Measurements from ENCODE around the gene COA7.
A peak's percentile ranks its signal among the peaks of the same experiment; 100 is the strongest.
"Not testable (repeated sequence)": the region's sequence is repeated elsewhere in the genome, so short reads cannot be mapped to it uniquely, and the experiment has no call there.

The COA7 gene

DNA sequence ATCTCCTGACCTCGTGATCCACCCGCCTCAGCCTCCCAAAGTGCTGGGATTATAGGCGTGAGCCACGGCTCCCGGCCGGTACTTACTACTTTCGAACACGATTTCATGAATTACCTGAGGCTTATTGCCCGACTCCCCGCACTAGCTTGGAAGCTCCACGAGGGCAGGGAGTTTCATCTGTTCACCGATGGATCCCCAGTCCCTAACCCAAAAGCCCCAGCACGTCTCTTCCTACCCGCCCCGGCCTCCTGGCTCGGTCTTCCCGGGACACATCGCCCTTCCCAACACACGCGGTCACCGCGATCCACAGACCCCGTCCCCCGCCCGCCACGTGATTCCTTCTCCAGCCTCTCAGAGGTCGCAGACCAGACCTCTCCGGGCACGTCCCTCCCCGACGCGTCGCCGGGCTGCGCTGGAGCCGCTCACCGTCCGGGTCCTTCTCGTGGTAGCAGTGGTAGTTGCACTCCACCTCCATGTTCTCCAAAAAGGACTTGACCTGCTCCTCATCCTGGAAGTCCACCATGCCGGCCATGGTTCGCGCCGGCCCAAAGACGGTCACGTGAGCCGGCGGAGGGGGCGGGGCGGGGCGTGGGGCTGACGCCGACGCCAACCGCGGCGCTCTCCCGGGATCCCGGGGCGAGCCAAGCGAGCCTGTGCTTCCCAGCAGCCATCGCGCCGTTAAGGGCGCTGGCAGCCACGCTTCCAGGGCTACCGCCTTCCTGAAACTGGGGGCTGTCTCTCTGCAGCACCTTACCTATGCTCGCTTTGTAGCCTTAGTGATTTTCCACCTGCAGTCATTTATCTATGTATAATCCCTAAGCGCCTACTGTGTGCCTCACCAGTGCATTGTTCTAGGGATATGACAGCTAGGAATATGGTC lies at the start of gene COA7:
Gene COA7 (minus strand): TSS at position 553 of the 880 bp plus-strand sequence. CDS start 21 bp downstream, at position 532.
- peak; percentile 23 for DNase-seq (ENCODE audit: low read depth)

DNA sequence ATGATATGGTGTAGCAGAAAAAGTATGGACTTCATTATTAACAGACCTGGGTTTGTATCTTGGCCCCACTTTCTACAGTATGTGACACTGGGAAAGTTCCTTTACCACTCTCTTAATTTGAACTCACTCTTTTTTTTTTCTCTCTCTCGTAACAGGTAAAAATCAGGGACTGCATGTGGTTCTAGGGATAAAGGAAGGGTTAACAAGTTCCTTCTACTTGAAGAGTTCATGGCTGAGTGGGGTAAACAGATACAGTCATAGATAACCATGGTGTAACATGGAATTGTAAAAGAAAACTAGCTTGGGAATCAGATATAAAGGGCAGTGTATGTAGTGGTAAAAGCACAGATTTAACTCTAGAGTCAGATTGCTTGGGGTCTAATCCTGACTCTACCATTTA lies 49.3 kb upstream of the COA7 start:
- DNase-seq (ENCODE audit: low read depth): no peak

DNA sequence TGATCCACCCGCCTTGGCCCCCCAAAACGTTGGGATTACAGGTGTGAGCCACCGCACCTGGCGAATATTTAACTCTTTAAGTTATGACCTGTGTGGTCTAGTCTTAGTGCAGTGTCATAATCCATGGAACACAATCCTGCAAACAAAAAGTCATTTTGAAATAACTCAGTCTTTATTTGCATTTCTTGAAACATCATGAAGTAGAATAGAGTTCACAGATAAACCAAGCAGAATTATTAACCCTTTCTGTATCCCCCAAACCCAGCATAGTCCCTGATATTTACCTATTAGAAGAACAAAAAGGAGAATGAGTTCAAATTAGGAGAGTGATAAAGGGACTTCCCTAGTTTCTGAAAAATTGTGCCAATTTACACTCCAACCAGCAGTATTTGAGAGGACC lies 48.0 kb upstream of the COA7 start:
- no peak for DNase-seq (ENCODE audit: low read depth)

DNA sequence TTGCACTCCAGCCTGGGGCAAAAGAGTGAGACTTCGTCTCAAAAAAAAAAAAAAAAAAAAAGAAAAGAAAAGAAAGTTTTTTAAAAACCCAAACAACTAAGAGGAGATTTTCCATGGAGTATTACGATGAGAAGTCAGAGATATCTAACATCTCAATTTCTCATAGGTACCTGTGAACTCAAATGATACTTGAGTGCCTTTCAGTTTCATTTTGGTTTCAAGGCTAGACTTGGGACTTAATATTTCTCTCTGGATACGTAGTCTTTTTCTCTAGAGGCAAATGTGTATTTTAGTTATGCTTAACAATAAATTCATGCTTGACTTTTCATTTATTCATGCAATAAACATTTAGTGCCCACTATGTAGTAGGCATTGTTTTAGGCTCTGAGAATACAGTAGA lies 43.1 kb upstream of the COA7 start:
- no peak for DNase-seq (ENCODE audit: low read depth)

DNA sequence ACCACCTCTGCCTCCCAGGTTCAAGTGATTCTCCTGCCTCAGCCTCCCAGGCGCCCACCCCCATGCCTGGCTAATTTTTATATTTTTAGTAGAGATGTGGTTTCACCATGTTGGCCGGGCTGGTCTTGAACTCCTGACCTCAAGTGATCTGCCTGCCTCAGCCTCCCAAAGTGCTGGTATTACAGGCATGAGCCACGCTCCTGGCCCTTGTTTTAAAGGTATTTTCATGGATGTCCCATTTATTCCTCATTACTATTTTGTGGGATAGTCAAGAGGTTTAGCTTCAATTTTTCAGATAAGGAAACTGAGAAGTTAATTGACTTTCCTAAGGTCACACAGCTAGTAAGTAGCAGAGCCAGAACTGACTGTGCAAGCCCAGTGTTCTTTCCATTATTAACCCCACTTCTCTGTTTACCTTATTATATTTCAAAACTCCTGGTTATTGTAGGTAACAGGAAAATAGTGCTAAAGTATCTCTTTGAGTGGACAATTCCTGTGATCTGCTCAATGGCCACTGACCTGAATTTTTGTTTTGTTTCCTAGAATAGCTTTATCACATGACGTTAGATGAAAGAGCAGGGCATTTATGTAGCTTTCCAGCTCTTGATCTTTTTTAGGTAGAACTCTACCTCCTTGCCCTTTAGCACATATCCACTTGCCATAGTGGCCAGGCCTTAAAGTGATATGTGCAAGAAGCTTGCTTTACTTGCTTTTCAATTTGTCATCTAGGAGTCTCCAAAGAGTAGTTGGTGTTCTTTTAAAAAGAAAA lies 41.7 kb upstream of the COA7 start:
- no peak for DNase-seq (ENCODE audit: low read depth)

DNA sequence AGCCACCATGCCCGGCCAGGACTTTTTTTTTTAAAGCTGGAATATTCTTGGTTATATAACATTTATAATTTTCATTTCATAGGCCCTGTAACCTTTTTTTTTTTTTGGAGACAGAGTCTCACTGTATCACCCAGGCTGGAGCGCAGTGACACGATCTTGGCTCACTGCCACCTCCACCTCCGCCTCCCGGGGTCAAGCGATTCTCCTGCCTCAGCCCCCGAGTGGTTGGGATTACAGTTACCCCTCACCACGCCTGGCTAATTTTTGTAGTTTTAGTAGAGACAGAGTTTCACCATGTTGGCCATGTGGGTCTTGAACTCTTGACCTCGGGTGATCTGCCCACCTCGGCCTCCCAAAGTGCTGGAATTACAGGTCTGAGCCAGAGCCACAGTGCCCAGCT lies 40.7 kb upstream of the COA7 start:
- DNase-seq (ENCODE audit: low read depth): no peak

DNA sequence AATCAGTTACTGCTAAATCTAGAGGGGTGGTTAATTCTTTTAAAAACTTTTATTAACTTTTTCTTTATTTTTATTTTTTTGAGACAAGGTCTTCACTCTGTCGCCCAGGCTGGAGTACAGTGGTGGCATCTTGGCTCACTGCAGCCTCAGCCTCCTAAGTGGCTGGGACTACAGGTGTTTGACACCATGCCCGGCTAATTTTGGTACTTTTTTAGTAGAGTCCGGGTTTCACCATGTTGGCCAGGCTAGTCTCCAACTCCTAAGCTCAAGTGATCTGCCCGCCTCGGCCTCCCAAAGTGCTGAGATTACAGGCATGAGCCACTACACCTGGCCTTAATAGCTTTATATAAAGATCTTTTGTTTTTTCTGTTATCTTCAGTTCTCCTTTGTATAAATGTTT lies 40.0 kb upstream of the COA7 start:
- no peak for DNase-seq (ENCODE audit: low read depth)

DNA sequence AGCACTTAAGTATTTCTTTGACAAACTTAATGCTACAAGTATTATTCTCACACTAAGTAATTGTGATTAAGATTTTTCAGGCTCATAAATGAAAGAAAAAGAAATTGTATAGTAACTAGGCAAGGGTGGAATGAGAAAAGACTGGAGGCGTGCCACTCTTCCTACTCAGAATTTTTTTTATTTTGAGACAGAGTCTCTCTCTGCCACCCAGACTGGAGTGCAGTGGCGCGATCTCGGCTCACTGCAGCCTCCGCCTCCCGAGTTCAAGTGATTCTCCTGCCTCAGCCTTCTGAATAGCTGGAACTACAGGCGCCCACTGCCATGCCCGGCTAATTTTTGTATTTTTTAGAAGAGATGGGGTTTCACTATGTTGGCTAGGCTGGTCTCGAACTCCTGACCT lies 37.2 kb upstream of the COA7 start:
- not testable (repeated sequence) for DNase-seq (ENCODE audit: low read depth)

DNA sequence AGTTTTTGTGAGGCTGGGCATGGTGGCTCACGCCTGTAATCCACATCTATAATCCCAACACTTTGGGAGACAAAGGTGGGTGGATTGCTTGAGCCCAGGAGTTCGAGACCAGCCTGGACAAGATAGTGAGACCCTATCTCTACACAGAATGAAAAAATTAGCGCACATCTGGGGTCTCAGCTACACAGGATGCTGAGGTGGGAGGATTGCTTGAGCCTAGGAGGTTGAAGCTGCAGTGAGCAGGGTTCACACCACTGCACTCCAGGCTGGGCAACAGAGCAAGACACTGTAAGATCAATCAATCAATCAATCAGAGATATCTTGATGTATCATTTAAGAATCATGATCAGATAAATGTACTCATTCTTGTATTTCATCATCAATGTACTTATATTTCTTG lies 35.2 kb upstream of the COA7 start:
- DNase-seq (ENCODE audit: low read depth): no peak

DNA sequence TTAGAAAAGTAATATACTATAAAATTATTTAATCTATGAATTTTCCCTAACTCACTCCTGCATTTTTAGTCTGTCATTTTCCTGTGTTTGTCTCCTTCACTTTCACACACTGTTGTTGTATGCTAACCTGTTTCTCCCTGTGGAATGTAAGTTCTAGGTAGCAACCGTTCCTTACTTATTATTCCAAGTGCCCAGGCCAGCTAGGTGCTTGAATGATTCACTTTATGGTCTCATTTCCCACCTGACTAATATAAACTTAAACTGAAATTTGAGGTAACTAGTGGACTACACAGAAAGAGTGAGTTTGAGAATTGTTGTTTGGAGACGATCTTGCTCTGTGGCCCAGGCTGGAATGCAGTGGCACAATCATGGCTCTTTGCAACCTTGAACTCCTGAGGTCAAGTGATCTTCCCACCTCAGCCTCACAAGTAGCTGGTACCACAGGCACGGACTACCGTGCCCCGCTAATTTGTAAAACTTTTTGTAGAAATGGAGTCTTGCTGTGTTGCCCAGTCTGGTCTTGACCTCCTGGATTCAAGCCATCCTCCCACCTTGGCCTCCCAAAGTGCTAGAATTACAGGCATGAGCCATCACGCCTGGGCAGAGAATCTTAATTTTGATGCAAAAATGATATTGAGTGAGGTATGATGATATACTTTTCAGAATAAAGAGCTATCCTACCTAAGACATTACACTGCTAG lies 30.0 kb upstream of the COA7 start:
- no peak for DNase-seq (ENCODE audit: low read depth)

DNA sequence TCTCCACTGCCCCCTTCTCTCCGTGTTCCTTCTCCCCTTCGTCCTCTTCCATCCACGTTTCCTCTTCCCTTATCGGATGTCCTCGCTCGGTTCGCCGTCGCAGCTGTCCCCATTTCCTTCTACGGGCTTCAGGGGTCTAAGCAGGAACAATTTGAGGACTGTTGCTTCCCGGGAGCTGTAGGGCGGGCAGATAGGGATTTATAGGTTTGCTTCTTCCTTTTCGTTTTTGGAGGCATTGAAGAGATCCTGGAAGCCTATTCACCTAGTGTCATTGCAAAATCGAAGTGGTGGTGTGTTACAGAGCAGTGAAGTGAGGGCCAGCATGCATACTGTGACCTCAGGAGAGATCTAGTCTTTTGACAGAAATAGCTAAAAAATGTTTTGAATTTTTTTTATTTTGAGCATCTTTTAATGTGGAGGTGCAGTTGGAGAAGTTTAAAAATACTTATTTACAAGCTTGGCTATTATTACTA lies 29.0 kb upstream of the COA7 start:
- no peak for DNase-seq (ENCODE audit: low read depth)

DNA sequence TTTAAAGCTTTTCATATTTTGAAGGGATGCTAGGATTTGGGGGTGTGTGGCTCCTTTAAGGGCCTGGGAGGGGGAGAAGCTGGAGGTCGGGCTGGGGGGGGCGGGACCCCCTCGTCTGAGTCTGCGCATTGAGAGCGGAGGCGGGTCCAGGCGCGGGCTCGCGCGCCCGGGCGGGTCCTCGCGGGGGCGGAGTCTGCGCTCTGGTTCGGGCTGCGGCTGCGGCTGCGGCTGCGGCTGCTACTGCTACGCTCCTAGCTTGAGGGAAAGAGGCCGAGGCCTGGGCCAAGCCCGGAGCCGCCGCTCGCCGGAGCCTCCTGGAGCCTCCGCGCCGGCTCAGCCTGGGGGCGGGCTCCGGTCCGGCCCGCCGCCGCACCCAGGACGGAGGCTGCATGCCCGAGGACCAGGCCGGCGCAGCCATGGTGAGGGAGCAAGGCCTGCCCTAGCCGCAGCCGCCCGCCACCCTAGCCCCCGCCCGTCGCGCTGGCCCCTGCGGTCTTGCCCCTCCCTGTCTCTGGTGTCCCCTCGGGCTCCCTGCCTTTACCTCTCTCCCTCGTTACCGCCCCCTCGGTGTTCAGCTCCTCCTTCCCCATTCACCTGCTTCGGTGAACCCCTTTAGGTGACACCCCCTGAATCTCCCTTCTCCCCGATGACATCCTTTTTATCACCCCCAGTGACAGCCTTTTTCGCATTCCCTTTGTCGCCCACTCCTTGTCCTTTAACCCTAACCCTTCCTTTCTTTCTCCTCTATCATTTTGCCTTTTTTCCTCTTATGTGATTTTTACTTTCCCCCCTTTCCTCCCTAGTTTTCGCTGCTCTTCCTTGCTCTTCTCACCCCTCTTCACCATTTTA lies 28.3 kb upstream of the COA7 start, which contains the start of gene ZYG11B:
Gene ZYG11B (plus strand): TSS at position 189 of the 849 bp plus-strand sequence. CDS start 201 bp downstream, at position 390.
- DNase-seq (ENCODE audit: low read depth): peak; percentile 72

DNA sequence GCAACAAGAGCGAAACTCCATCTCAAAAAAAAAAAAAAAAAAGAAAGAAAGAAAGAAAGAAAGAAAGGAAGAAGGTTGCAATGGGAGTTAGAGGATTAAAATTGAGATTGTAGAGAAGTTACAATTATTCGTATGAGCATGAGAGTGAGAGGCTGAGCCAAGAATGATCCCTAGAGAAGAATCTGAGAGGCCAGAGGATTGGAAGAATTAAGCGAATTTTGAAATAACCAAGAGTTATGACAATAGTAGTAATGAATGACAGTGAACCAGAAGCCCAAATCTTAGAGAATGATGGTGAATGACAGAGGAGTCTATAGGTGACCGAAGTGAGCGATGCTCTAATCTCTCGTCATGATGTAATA lies 27.7 kb upstream of the COA7 start:
- DNase-seq (ENCODE audit: low read depth): no peak

DNA sequence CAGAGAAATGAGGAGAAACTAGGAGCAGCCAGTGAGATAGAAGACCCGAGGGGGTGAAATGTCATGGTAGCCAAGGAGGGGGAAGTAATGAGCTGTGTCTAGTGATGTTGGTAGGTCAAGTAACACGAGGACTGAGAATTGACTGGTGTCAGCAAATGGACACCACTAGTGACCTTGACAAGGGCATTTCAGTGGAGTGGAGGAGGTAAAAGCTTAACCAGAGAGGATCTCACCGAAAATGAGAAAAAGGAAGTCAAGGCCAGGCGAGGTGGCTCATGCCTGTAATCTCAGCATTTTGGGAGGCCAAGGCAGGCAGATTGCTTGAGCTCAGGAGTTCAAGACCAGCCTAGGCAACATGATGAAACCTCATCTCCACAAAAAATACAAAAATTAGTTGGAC lies 25.1 kb upstream of the COA7 start:
- DNase-seq (ENCODE audit: low read depth): no peak

DNA sequence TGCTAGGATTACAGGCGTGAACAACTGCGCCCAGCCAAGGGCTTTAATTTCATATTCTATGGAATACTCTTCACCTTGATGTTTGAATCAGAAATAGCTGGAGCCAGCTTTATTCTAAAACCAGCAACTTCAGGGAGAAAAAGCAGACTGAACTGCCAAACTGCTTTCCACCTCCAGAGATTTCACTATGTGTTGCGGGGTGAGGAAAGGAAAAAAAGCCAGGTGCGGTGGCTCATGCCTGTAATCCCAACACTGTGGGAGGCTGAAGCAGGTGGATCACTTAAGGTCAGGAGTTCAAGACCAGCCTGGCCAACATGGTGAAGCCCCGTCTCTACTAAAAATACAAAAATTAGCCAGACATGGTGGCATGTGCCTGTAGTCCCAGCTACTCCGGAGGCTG lies 17.1 kb upstream of the COA7 start:
- not testable (repeated sequence) for DNase-seq (ENCODE audit: low read depth)

DNA sequence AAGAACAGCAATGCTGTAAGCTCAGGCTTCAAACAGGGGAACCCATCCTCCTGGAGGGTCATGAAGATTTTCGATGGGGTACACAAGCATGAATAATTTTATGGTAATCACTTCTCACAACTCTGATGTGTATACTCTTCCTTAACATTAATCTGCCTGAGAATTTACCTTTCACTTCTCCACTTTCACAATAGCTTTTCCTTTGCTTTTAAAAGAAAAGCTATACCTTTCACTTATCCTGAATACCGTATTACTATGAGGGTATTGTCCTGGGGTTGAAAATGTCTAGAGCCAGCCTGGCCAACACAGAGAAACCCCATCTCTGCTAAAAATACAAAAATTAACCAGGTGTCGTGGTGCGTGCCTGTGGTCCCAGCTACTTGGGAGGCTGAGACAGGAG lies 15.4 kb upstream of the COA7 start:
- DNase-seq (ENCODE audit: low read depth): no peak

DNA sequence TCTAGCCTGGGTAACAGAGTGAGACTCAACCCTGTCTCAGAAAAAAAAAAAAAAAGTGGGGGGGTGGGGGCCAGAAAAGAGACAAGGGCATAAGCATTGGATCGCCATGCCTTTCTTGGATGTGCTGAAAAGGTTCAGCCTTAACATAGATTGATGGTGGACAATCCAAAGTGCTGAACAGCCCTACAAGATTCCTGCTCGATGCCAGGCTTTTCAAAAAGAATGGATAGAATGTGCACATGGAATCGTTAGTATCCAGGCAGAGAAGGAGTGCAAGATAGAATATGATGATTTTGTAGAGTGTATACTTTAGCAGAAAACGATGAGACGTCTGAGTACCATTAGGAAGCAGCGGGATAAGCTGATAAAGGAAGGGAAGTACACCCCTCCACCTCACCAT lies 10.9 kb upstream of the COA7 start:
- DNase-seq (ENCODE audit: low read depth): no peak

DNA sequence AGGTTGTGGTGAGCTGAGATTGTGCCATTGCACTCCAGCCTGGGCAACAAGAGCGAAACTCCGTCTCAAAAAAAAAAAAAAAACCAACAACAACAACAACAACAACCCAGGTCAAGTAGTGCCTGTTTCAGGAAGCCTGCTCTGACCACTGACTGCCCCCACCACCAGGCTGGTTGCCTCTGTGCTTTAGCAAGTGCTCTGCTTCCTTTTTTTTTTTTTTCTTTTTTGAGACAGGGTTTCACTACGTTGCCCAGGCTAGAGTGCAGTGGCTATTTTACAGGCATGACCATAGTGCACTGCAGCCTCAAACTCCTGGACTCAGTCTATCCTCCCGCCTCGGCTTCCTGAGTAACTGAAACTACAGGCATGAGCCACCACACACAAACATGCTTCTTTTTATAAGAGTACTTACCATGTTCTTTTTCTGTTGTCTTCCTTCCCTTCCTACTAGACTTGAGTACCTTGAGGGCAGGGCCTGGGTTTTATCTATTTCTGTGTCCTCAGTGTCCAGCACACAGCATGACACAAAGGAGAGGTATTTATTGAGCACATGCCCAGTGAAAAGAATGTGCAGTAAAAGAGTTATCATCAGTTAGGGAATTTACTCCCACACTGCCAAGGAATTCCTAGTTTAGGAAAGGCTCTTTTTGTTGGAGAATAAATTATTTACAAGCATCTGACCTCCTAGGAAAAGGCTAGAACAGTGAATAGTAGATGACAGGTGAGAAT lies 9.9 kb upstream of the COA7 start:
- DNase-seq (ENCODE audit: low read depth): no peak

DNA sequence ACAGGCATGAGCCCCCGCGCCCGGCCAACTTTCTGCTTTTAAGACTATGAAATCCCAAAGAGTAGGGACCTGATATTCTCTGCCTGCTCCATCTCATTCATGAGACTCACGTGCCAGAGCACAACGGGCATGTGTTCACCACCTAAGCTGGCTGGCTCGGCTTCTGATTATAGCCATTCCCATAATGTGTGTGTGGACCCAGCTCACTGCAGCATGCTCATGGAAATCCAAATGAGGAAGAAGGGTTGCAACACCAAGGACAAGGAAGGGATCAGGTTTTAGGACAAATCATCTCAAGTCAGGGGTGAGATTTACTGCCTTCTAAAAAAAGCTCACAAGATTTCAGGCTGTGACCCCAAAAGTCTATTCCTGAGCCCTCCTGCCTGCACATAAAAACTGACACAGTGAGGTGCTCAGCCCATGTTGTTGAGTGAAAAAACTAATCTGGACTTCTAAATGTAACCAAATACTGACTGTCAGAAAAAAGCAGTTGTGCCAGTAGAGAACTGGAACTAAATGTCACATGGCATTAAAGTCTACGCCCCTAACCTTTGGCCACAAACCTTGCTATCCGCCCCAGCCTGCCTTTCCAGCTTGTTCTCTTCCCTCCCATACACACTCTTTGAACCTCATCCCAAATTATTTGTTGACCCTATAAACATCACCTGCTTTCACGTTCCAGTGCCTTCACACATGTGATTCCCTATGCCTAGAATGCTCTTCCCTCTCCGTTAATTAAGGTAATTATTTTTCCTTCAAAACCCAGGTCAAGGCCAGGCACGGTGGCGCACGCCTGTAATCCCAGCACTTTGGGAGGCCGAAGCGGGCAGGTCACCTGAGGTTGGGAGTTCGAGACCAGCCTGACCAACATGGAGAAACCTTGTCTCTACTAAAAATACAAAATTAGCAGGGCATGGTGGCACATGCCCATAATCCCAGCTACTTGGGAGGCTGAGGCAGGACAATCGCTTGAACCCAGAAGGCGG lies 9.1 kb upstream of the COA7 start:
- DNase-seq (ENCODE audit: low read depth): no peak

All from stimulated activated CD8-positive, alpha-beta memory T cell treated with anti-CD3 and anti-CD28 coated beads, Interleukin-15, amount 100 ng/mL, for 1 hour (primary cell).